Measurements from ENCODE around the gene TBC1D32. TPM values are rescaled to one million over a fixed set of nuclear protein-coding genes. Genes with fewer than 3 reads are reported as not detected.

TBC1D32 gene
- total RNA-seq, 4 donors from 2014 or later: 16.5 to 29.2 (median 27.0) TPM

DNA sequence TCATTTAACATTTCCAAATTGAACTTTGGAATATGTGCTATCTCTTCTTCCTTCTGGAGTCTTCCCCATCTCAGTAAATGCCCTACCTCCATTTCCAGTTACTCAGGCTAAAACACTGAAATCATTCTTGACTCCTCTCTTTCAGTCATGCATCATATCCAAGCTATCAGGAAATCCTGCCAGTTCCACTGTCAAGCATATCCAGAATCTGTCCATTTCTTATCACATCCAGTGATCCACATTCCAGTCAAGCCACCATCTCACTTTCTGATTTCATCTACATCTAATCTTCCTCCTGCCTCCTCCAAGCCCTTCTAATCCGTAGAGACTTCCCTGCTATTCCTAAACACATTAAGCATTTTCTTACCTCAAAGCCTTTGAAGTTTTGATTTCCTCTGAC lies 15.3 kb upstream of the TBC1D32 start:
- DNase-seq: no peak
- TF ChIP-seq POLR2A (IDR thresholded peaks at IDR 0.05): no peak
- TF ChIP-seq CTCF (IDR thresholded peaks at IDR 0.05): no peak
- no peaks in the 10 kb centered on the region for H3K36me3 ChIP-seq
- H3K4me3 ChIP-seq: no peak overlapping the region
- no peaks in the 10 kb centered on the region for H3K27me3 ChIP-seq
- no peaks in the 10 kb centered on the region for H3K9me3 ChIP-seq
- no peaks in the 10 kb centered on the region for H3K4me1 ChIP-seq
- no peak overlapping the region for H3K27ac ChIP-seq

- Histone ChIP-seq H3K27ac (peak overlapping the region in 1 of 4 donors; percentile 33), H3K4me1 (no peaks in the 10 kb centered on the region), H3K36me3 (no peaks in the 10 kb centered on the region), H3K9me3 (no peaks in the 10 kb centered on the region), H3K4me3 (no peak overlapping the region), H3K27me3 (no peaks in the 10 kb centered on the region)
- TF ChIP-seq CTCF (IDR thresholded peaks at IDR 0.05) (no peak), POLR2A (IDR thresholded peaks at IDR 0.05) (no peak)
- no peak for DNase-seq
Measured at GRCh38 chr6:121347484-121347883, 13.2 kb upstream of the TBC1D32 start.

DNA sequence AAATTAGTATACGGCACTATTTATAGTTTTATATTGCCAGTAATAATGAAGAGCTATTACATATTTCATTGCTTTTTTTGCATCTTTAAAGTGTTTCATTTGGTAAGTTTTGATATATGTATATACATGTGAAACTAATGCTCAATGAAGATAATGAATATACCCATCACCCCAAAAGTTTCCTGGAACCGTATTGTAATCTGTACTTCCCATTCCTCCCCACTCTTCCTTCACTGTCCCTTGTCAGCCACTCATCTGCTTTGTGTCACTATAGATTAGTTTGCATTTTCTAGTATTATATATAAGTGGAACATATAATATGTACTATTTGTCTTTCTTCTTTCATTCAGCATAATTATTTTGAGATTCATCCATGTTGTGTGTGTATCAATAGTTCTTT lies 10.3 kb upstream of the TBC1D32 start:
- no peak for TF ChIP-seq CTCF (IDR thresholded peaks at IDR 0.05)
- Histone ChIP-seq H3K4me3 (no peak overlapping the region), H3K27ac (no peak overlapping the region), H3K27me3 (no peaks in the 10 kb centered on the region), H3K4me1 (no peaks in the 10 kb centered on the region), H3K9me3 (no peaks in the 10 kb centered on the region), H3K36me3 (no peaks in the 10 kb centered on the region)
- no peak for DNase-seq

GRCh38 chr6:121339639-121340226 lies 5.5 kb upstream of the TBC1D32 start:
- TF ChIP-seq POLR2A (IDR thresholded peaks at IDR 0.05) (no peak), CTCF (IDR thresholded peaks at IDR 0.05) (no peak)
- no peaks in the 10 kb centered on the region for H3K9me3 ChIP-seq
- DNase-seq: no peak
- no peaks in the 10 kb centered on the region for H3K27me3 ChIP-seq
- H3K4me1 ChIP-seq: no peaks in the 10 kb centered on the region
- no peaks in the 10 kb centered on the region for H3K36me3 ChIP-seq
- no peak overlapping the region for H3K4me3 ChIP-seq
- H3K27ac ChIP-seq: no peak overlapping the region

DNA sequence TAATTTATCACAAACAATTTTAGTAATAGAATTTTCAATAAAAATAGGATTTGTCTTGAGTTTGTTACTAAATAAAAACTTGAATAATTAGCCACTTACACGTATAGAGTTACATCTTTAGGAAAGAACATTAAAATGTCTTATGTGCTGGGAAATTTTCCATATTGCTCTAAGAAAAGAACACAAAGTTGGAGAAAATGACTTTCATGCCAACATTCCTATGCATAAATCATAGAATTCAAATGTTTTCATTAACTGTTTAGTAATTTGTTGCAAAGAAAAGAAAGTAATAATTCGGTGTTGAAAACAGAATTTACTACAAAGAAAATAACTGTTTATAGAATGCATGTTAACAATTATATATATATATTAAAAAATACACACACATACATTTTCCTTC lies 4.7 kb upstream of the TBC1D32 start:
- no peak for DNase-seq
- H3K36me3 ChIP-seq: no peaks in the 10 kb centered on the region
- H3K27me3 ChIP-seq: no peaks in the 10 kb centered on the region
- no peak overlapping the region for H3K27ac ChIP-seq
- H3K4me3 ChIP-seq: no peak overlapping the region
- no peaks in the 10 kb centered on the region for H3K9me3 ChIP-seq
- TF ChIP-seq POLR2A (IDR thresholded peaks at IDR 0.05) (no peak), CTCF (IDR thresholded peaks at IDR 0.05) (no peak)
- peaks cover 0 to 2% (median 0%) of the 10 kb centered on the region in 4 donors for H3K4me1 ChIP-seq

- Histone ChIP-seq H3K4me1 (peaks cover 0 to 8% (median 0%) of the 10 kb centered on the region in 4 donors), H3K4me3 (no peak overlapping the region), H3K27ac (no peak overlapping the region), H3K27me3 (no peaks in the 10 kb centered on the region), H3K9me3 (no peaks in the 10 kb centered on the region), H3K36me3 (no peaks in the 10 kb centered on the region)
- no peak for TF ChIP-seq POLR2A (IDR thresholded peaks at IDR 0.05)
- no peak for TF ChIP-seq CTCF (IDR thresholded peaks at IDR 0.05)
- DNase-seq: no peak
Measured at GRCh38 chr6:121338366-121338765, 4.1 kb upstream of the TBC1D32 start.
